HepG2 (cell line): ENCODE measurements around the gene ZNF597. TPM values are rescaled to one million over a fixed set of nuclear protein-coding genes. Genes with fewer than 3 reads are reported as not detected.

Experiments used
- ATAC-seq: fragments of 200-7000 bp; cut with Tn5 transposase; 3 replicates; pipeline ENCODE4 v1.9.1; 2020; ENCODE audit warnings: mild to moderate bottlenecking, moderate library complexity
- BruUV-seq: library from RNA; stranded (reverse); fragments of 400-500 nt; replicated peaks from 2 replicates; lab custom pipeline; 2021; lab: Mats Ljungman, UMichigan
- CTCF ChIA-PET: fragments of 300-600 bp; formaldehyde crosslinking; extraction: SDS; loops from one replicate; lab custom pipeline; 2021; ENCODE audit warnings: low total read pairs, inconsistent platforms, low intra/inter-chr PET ratio; lab: Yijun Ruan, JAX
- POLR2A ChIA-PET: fragments of 350-600 bp; sonication (Branson Sonifier 250); formaldehyde crosslinking; loops from one replicate; lab custom pipeline; 2020; ENCODE audit warnings: antibody characterized with exemption, inconsistent platforms; lab: Yijun Ruan, JAX
- DNase-seq: peaks from one replicate; pipeline ENCODE4 v3.0.0-alpha.2; 2015; ENCODE audit warnings: low spot score
- FAIRE-seq: peaks from 3 replicates; lab custom pipeline; 2011; peaks lifted over from hg19 to GRCh38; lab: Jason Lieb, UNC
- H2AFZ ChIP-seq: one replicate; pipeline ENCODE4 v1.6.1; 2011; ENCODE audit warnings: low read length, inconsistent platforms
- H3K27ac ChIP-seq: fragments of 300-600 bp; 3 replicates; pipeline ENCODE4 v1.8.0; 2011; ENCODE audit warnings: mixed run types, mild to moderate bottlenecking, mixed read lengths, low read length, inconsistent platforms; ENCODE audit not compliant: insufficient read depth; ENCODE audit errors: extremely low read length
- H3K27me3 ChIP-seq, 2 experiments: fragments of 200-600 bp in 1 of 2; 2 replicates in 1 of 2; 3 replicates in 1 of 2; pipeline versions ENCODE4 v1.6.0 to v1.8.0; 2011; ENCODE audit warnings: low read length in 2 of 2, mild to moderate bottlenecking in 2 of 2, moderate library complexity in 2 of 2, inconsistent platforms in 1 of 2; ENCODE audit not compliant: insufficient read depth in 2 of 2, control insufficient read depth in 1 of 2
- H3K36me3 ChIP-seq, 2 experiments: fragments of 200-600 bp in 1 of 2; replicated peaks in 1 of 2; 2 replicates in 1 of 2; 3 replicates in 1 of 2; pipeline versions ENCODE4 v1.5.1 to v1.8.0; 2011; ENCODE audit warnings: low read length in 2 of 2, inconsistent platforms in 1 of 2; ENCODE audit not compliant: insufficient read depth in 2 of 2, control insufficient read depth in 1 of 2
- H3K4me1 ChIP-seq: 2 replicates; pipeline ENCODE4 v1.5.1; 2012; ENCODE audit warnings: low read length, inconsistent platforms; ENCODE audit not compliant: insufficient read depth
- H3K4me2 ChIP-seq: 2 replicates; pipeline ENCODE4 v1.6.0; 2011; ENCODE audit warnings: low read depth, low read length, inconsistent platforms
- H3K4me3 ChIP-seq, 3 experiments: fragments of 200-600 bp in 1 of 3; sonication (generic), shearing (Covaris generic) in 1 of 3; replicated peaks in 1 of 3; 2 replicates each; pipeline ENCODE4 v1.5.1; 2011 to 2016; ENCODE audit warnings: low read length in 3 of 3, inconsistent platforms in 2 of 3, low read depth in 2 of 3, mild to moderate bottlenecking in 2 of 3, control low read depth in 1 of 3, mixed read lengths in 1 of 3; ENCODE audit not compliant: insufficient read depth in 1 of 3
- H3K79me2 ChIP-seq: one replicate; pipeline ENCODE4 v1.6.1; 2011; ENCODE audit warnings: low read length, inconsistent platforms; ENCODE audit not compliant: insufficient read depth
- H3K9ac ChIP-seq: 2 replicates; pipeline ENCODE4 v1.6.0; 2011; ENCODE audit warnings: mild to moderate bottlenecking, low read depth, low read length, inconsistent platforms; ENCODE audit not compliant: insufficient read depth
- H3K9me3 ChIP-seq: 2 replicates; pipeline ENCODE4 v1.5.1; 2012; ENCODE audit warnings: mild to moderate bottlenecking, low read length
- H4K20me1 ChIP-seq: 2 replicates; pipeline ENCODE4 v1.6.0; 2011; ENCODE audit warnings: inconsistent platforms, mild to moderate bottlenecking, low read length, moderate library complexity; ENCODE audit not compliant: insufficient read depth
- AHDC1 ChIP-seq: sonication (generic); formaldehyde crosslinking; IDR thresholded peaks from 2 replicates; pipeline ENCODE4 v1.5.1; 2020; ENCODE audit warnings: mild to moderate bottlenecking, missing genetic modification reagents, borderline replicate concordance
- DDIT3 ChIP-seq: sonication (generic); formaldehyde crosslinking; IDR thresholded peaks from 2 replicates; pipeline ENCODE4 v1.4.0; 2020; ENCODE audit warnings: mild to moderate bottlenecking, missing genetic modification reagents
- GABPA ChIP-seq, 2 experiments: IDR thresholded peaks; 2 replicates each; pipeline ENCODE4 v1.6.1; 2011 to 2016; ENCODE audit warnings: low read depth in 2 of 2, low read length in 1 of 2, missing biosample characterization in 1 of 2, missing genetic modification characterization in 1 of 2
- HOXA3 ChIP-seq: sonication (generic); formaldehyde crosslinking; IDR thresholded peaks from 2 replicates; pipeline ENCODE4 v1.5.0; 2020; ENCODE audit warnings: missing genetic modification reagents
- KMT2B ChIP-seq: IDR thresholded peaks from 2 replicates; pipeline ENCODE4 v1.6.1; 2016; ENCODE audit warnings: missing genetic modification reagents, missing compliant biosample characterization
- LCORL ChIP-seq, 2 experiments: fragments of 450-650 bp in 1 of 2; sonication (generic) in 1 of 2; formaldehyde crosslinking in 1 of 2; IDR thresholded peaks; 2 replicates each; pipeline versions ENCODE4 v1.5.0 to v1.6.1; 2017 to 2020; ENCODE audit warnings: antibody characterized with exemption in 1 of 2, missing genetic modification reagents in 1 of 2
- MAFK ChIP-seq, 2 experiments: IDR thresholded peaks in 1 of 2; conservative IDR thresholded peaks in 1 of 2; 2 replicates each; pipeline ENCODE4 v1.6.1; 2011; ENCODE audit warnings: improper control_type of control experiment in 2 of 2, low read length in 2 of 2
- POLR2AphosphoS2 ChIP-seq: IDR thresholded peaks from 2 replicates; pipeline ENCODE4 v1.6.1; 2011; ENCODE audit warnings: low read depth, low read length, improper control_type of control experiment
- RXRA ChIP-seq: sonication (generic); formaldehyde crosslinking; IDR thresholded peaks from 2 replicates; pipeline ENCODE4 v1.5.1; 2020; ENCODE audit warnings: missing genetic modification reagents
- SP140L ChIP-seq: sonication (generic); formaldehyde crosslinking; IDR thresholded peaks from 2 replicates; pipeline ENCODE4 v1.4.0; 2020; ENCODE audit warnings: missing genetic modification reagents, borderline replicate concordance
- YY1 ChIP-seq: IDR thresholded peaks from 2 replicates; pipeline ENCODE4 v1.6.1; 2011; ENCODE audit warnings: low read length, low read depth, moderate library complexity, mild to moderate bottlenecking; ENCODE audit not compliant: insufficient read depth, insufficient replicate concordance
- ZNF17 ChIP-seq: sonication (generic); formaldehyde crosslinking; IDR thresholded peaks from 2 replicates; pipeline ENCODE4 v1.5.0; 2020; ENCODE audit warnings: mild to moderate bottlenecking, missing genetic modification reagents
- ZNF546 ChIP-seq: sonication (generic); formaldehyde crosslinking; conservative IDR thresholded peaks from 2 replicates; pipeline ENCODE4 v1.8.1; 2023; ENCODE audit warnings: mild to moderate bottlenecking, missing genetic modification reagents
- ZNF549 ChIP-seq: sonication (generic); formaldehyde crosslinking; IDR thresholded peaks from 2 replicates; pipeline ENCODE4 v1.5.0; 2020; ENCODE audit warnings: missing genetic modification reagents
- WGBS: methylation state at CpG from one replicate; pipeline ENCODE4 v1.1.6; 2017; ENCODE audit warnings: low lambda C conversion rate; 5-methylcytosine and 5-hydroxymethylcytosine counted together
- in situ Hi-C: cut with HindIII; loops from 2 replicates; pipeline ENCODE4 v1.10.0; 2017; ENCODE audit warnings: low pct_unique_long_range_greater_than_20kb; ENCODE audit not compliant: extremely low pct_ligation_motif_present
- intact Hi-C: fragments of 100-400 bp; cut with micrococcal nuclease; formaldehyde crosslinking; loops from one replicate; pipeline ENCODE4 v1.10.0; 2022; ENCODE audit not compliant: unreplicated experiment
- polyA plus RNA-seq, 8 experiments: library from polyadenylated mRNA; depleted of rRNA in 3 of 8; stranded (reverse) in 7 of 8; unstranded in 1 of 8; fragments of >200 nt; fragmentation: Illumina TruSeq in 4 of 8; extraction: Trizol in 4 of 8; gene quantifications; 2 replicates each; pipeline versions ENCODE4 v1.2.1 to v1.2.3, GENCODE V29; 2011 to 2016; ENCODE audit warnings: low read depth in 4 of 8, missing spikeins in 1 of 8, mixed read lengths in 1 of 8; ENCODE audit not compliant: insufficient read depth in 1 of 8
- total RNA-seq, 5 experiments: library from RNA; depleted of rRNA; stranded (reverse); fragments of >200 nt; fragmentation: Illumina TruSeq; extraction: Trizol; gene quantifications; 2 replicates each; pipeline ENCODE4 v1.2.3, GENCODE V29; 2016; ENCODE audit warnings: low read depth in 1 of 5
- TF ChIP-seq, protein P1 (sequence below): sonication (generic); formaldehyde crosslinking; IDR thresholded peaks from 2 replicates; pipeline ENCODE4 v1.5.1; 2020; ENCODE audit warnings: missing genetic modification reagents, mild to moderate bottlenecking, borderline replicate concordance

Gene ZNF597
- total and polyA plus RNA-seq, 2 of the 13 experiments (the other 11 are each of a cell fraction or from before 2014, with no cell fraction given), result 1.3 to 2.4 TPM

DNA sequence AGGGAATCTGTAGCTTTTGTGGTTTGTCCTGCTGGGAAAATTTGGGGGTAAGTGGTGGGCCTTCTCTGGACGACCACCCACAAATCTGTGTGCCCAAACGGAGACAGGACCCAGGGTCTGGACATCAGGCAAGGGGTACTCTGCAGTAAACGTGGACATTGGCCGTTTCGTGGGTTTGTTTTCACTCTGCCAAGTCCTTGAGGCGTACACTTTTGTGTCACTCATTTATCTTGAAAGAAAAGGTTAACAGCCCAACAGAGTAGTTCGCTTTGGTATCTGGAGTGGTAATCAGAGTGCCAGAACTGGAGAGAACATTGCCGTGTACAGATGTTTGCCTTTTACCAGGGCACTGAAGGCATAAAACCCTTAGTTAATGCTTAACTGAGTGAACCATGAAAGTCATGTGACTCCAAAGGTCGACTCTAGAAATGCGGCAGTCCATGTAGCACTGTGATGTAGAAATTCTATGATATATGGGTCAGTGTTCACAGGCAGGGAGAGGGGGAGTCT, 15.6 kb upstream of the ZNF597 start (continued):
- TF ChIP-seq DDIT3 (no peak), MAFK (conservative IDR thresholded peaks at IDR 0.05 in 1 of 2, IDR thresholded peaks at IDR 0.05 in 1 of 2; ENCODE audit: low read length in 2 of 2) (0 out of 4 replicates have a peak, but pooled peaks of 1 of the 2 experiments have one; percentile 0), KMT2B (CRISPR knock-in tag) (no peak), POLR2AphosphoS2 (0 out of 2 replicates have a peak, but pooled peaks have one; percentile 71), SP140L (CRISPR knock-in tag) (no peak), HOXA3 (CRISPR knock-in tag) (peak; percentile 42; the same call in 1 of the 2 replicates), ZNF17 (no peak), LCORL (IDR thresholded peaks at IDR 0.05) (no peak), LCORL (CRISPR knock-in tag; IDR thresholded peaks at IDR 0.05) (peak; percentile 39), YY1 (no peak)
- TF ChIP-seq, protein P1, sequence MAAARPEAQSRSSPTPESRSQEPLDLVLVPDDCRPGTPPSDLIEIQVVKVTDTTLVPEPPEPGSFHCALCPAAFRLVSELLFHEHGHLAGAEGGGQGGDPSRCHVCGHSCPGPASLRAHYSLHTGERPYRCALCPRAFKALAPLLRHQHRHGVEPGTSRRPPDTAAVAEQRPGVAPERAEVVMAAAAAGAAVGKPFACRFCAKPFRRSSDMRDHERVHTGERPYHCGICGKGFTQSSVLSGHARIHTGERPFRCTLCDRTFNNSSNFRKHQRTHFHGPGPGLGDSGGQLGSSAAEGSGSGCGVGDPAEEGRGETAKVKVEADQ (CRISPR knock-in tag), result no peak
- TF ChIP-seq, all 625 proteins: peak for 90

GRCh38 chr16:3458278-3458851, 15.1 kb upstream of the ZNF597 start:
- intact Hi-C loops, result loop anchor here (2.0 to 5.0 kb wide), 2 partner anchors 16 to 34 kb away; partner anchors contain the start of genes NAA60 and ZNF597
- Histone ChIP-seq H3K9me3 (no peaks in the 10 kb centered on the region), H2AFZ (no peak overlapping the region), H4K20me1 (peaks cover 35% of the 10 kb centered on the region), H3K4me1 (peaks cover 70% of the 10 kb centered on the region), H3K9ac (peak overlapping the region; percentile 86), H3K27me3 (no peaks in the 10 kb centered on the region; a peak in 1 of 5 replicates), H3K36me3 (no peaks in the 10 kb centered on the region; a peak in 1 of 5 replicates), H3K4me2 (peak overlapping the region; percentile 91), H3K27ac (peak overlapping the region; percentile 91), H3K4me3 (peak overlapping the region; percentile 74 to 93 (median 92)), H3K79me2 (peaks cover 52% of the 10 kb centered on the region)
- POLR2A ChIA-PET, result interaction anchor here (1.0 to 2.8 kb wide), 2 partner anchors 15 to 42 kb away, joined by 3 to 46 read pairs; partner anchors contain the start of genes NAA60 and ZNF597
- CTCF ChIA-PET, result interaction anchor here (1.3 kb wide), 1 partner anchor 43 kb away, joined by 3 read pairs; the partner anchor contains the start of gene CLUAP1
- TSS peak; percentile 84 for BruUV-seq
- ATAC-seq (peak; percentile 12), FAIRE-seq (no peak), DNase-seq (no peak)
- in situ Hi-C loops, result no loop called here
- under 1% methylated on average over 14 of the region's 47 CpGs for WGBS
- peak; percentile 51; the same call in 1 of the 2 replicates for TF ChIP-seq AHDC1 (CRISPR knock-in tag)
- no peak for TF ChIP-seq ZNF549 (CRISPR knock-in tag)
- no peak; the same call in 1 of the 2 replicates for TF ChIP-seq GABPA (IDR thresholded peaks at IDR 0.05; ENCODE audit: low read depth, low read length)
- TF ChIP-seq GABPA (CRISPR knock-in tag; IDR thresholded peaks at IDR 0.05; ENCODE audit: low read depth), result 0 out of 2 replicates have a peak, but pooled peaks have one; percentile 8
- no peak for TF ChIP-seq RXRA (CRISPR knock-in tag)
- no peak for TF ChIP-seq ZNF546 (CRISPR knock-in tag)
